GM21515 (cell line): ENCODE data around the gene ECT2L.
"Not testable (repeated sequence)": the region's sequence is repeated elsewhere in the genome, so short reads cannot be mapped to it uniquely, and the experiment has no call there.

Experiments used
- ATAC-seq: cut with Tn5 transposase; IDR thresholded peaks from one replicate; pipeline ENCODE4 v1.9.1; 2021; ENCODE audit not compliant: unreplicated experiment

The ECT2L gene

DNA sequence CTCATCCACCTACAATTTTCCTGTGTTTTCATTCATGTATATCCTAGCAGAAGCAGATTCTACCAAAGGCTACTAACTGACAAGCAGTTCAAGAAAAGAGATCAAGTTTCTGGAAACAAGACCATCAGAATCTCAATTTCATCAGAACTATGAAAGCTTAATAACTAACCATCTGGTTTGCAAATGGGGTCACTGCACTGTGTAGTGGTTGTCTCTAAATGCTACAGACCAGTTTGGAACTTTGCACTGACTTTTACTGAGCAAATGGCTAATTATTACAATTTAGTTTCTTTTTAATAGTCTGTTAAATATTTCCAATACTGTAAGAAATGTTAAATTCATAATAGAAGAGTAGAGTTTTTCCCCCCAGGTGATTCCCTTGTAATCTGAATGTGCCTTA is 127.7 kb downstream of the ECT2L start:
- no peak for ATAC-seq

DNA sequence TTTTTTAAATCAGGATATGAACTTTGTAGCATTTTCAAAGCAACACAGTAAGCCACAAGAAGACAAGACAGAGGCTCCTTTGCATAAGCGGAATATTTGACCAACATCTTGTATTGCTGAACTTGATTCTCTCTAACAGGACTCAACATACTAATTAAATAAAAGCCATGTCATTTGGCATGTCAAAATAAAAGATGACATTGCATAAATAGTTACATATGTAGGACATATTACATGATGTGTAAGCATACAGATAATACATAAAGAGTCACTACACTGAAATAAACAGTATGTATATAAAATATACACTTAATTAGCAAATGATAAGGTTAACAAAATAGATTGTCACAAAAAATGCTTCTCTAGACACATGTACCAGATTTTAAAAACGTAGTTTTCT is 129.9 kb downstream of the ECT2L start:
- no peak for ATAC-seq

DNA sequence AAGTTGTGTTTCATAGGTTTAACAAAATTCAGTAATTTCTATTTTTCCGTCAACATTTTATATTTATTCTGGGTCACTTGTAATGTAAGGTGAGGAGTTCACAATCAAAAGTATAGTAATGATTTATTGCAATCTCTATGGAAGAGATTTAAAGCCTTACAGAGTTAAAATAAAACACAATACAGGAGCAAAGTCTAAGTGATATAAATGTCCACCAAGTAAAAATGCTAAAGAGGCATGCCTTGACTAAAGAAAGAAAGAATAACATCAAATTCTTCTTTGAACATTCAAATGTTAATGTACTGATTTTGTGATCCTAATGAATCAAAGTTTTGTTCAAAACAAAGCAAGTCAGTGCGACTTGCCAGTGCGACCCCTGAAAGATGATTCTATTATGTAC is 130.7 kb downstream of the ECT2L start:
- no peak for ATAC-seq

- ATAC-seq: no peak
These were observed 135.8 kb downstream of the ECT2L start for GRCh38 chr6:138931660-138932059.

DNA sequence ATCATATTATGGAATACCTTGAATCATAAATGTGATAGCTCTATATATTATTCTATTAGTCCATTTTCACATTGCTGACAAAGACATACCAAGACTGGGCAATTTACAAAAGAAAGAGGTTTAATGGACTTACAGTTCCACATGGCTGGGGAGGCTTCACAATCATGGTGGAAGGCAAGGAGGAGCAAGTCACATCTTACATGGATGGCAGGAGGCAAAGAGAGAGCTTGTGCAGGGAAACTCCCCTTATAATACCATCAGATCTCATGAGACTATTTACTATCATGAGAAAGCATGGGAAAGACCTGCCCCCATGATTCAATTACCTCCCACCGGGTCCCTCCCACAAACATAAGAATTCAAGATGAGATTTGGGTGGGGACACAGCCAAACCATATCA is 141.0 kb downstream of the ECT2L start:
- ATAC-seq: not testable (repeated sequence)

- no peak for ATAC-seq
These were observed 147.3 kb downstream of the ECT2L start for GRCh38 chr6:138943089-138943625.

GRCh38 chr6:138944412-138944811 is 148.5 kb downstream of the ECT2L start:
- no peak for ATAC-seq

DNA sequence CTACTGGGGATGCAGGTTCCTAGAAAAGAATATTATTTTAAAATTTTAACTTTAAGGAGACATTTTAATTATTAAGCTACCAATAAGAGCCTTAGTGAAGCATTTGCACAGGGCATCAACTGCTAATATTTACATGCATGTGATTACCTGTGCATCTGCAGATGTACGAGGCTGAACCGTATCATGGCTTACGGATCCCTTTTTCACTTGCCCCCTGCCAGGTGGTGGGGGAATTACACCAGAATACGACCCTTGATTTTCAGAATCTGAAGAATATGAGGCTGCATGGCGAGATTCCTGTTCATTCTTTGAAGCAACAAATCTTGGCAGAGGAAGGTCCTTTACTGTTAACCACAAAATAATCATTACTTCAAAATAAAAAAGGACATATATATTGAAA is 149.5 kb downstream of the ECT2L start:
- no peak for ATAC-seq

DNA sequence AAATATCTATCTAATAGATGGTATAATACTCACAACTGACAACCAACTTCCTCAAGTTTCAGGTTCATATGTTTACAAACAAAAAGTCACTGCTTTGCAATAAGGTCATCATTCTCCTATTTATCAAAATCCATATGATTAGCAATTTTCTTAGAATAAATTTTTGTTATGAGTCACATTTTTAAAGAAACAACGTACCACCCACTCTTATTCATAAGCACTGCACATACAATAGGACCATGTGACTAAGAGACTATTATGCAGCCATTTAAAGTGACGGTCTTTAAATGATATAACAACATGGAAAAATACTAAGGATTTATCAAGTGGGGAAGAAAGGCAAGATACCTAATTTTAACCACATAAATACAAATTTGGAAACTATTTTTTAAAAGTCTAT is 152.1 kb downstream of the ECT2L start:
- no peak for ATAC-seq

DNA sequence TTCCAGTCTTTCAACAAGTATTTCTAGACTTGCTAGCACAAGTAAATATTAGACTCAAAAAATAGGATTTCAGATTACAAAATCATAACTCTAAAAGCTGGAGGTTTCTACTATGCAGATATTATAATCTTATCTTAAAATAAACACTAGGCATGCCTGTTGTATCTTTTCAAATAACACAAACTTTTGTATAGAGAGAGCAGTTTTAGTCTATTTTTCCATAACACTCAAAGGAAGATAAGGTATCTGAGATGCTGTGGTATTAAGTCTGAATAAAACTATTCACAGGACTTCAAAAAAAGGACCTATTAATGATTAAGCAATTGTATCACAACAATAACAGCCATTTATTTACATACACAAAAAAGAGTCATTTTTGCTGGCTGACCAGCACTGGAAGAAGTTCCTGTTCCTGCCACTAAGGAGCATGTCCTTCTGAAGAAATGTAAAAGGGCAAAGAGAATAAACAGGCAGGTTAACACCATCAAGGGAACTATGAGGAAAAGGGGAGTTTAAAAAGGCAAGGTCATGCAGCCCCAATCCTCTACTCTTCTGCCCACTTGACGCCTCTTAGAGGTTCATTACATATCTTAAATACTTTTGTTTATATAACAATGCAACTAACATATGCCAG is 152.8 kb downstream of the ECT2L start:
- ATAC-seq: no peak

DNA sequence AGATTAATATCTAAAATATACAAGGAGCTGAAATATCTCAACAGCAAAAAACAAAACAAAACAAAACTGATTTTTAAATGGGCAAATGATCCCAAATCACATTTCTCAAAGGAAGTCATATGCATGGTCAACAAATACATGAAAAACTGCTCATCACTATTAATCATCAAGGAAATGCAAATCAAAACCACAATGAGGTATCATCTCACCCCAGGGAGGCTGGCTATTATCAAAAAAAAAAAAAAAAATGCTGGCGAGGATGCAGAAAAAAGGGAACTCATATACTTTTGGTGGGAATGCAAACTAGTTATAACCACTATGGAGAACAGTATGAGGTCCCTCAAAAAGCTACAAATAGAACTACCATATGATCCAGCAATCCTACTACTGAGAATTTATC is 157.6 kb downstream of the ECT2L start:
- no peak for ATAC-seq
